HG02798 (cell line): ENCODE data around the gene SRR.
"Not testable (repeated sequence)": the region's sequence is repeated elsewhere in the genome, so short reads cannot be mapped to it uniquely, and the experiment has no call there.

Source experiments
- ATAC-seq: cut with Tn5 transposase; IDR thresholded peaks from one replicate; pipeline ENCODE4 v1.9.1; 2021; ENCODE audit warnings: mild to moderate bottlenecking; ENCODE audit not compliant: unreplicated experiment, poor library complexity

SRR gene, protein sequence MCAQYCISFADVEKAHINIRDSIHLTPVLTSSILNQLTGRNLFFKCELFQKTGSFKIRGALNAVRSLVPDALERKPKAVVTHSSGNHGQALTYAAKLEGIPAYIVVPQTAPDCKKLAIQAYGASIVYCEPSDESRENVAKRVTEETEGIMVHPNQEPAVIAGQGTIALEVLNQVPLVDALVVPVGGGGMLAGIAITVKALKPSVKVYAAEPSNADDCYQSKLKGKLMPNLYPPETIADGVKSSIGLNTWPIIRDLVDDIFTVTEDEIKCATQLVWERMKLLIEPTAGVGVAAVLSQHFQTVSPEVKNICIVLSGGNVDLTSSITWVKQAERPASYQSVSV

DNA sequence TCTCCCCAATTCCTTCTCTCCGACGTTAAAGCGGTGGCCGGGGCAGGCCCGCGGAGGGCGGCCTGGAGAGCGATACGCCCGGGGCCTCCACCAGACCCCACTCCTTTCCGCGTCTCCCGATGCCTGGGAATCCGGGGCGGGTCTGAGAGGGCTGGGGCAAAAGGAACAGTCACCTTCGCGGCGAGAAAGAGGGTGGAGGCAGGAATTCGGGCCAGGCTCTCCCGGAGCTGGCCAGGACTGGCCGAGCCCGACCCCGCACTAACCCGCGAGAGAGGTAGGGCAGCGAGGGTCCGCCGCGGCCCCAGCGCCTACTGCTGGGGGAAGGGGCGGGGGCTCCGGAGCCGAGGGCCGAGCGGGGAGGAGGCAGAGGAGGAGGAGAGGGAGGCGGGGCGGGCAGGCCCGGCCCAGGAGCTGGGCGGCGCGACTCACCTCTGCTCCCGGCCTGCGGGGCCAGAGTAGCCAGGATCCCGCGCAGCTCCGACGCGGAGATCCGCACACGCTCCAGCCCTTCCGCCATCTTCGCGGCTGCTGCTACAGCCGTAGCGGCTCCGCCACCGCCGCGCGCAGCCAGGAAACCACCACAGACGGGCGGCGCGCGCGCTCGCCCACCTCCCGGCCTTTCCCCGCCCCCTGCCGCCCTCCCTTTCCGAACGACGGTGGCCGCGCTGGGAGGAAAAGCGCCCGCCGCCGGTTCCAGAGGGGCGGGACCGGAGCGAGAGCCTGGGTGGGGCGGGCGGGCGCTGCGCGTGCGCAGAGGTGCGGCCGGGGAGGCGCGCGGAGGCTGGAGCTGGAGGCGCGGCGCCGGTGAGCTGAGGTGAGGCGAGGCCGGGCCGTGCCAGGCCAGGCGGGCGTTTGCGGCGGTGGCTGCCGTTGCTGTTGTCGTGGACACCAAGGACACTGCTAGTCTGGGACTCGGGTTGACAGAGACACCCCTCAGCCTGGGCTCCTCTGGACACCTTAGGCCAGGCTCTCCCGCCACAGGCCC, at the start of gene SRR, which contains the start of gene SMG6:
Gene SRR, plus strand, starts transcription at position 747 of the 985 bp plus-strand sequence. CDS start 11,611 bp downstream, outside the sequence.
Gene SMG6, minus strand, starts transcription at position 582 of the 985 bp plus-strand sequence. Its CDS starts 65 bp downstream, at position 517.
- peak; percentile 87 for ATAC-seq

DNA sequence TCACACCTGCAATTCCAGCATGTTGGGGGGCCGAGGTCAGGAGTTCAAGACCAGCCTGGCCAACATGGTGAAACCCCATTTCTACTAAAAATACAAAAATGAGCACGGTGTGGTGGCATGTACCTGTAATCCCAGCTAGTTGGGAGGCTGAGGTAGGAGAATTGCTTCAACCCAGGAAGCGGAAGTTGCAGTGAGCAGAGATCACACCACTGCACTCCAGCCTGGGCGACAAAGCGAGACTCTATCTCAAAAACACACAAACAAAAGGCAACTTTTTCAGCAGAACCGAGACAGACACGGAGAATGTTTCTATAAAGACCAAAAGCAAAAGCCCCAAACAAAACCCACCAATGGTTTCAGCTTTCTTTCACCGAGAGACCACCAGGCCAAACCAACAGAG, 44.9 kb upstream of the SRR start:
- not testable (repeated sequence) for ATAC-seq

DNA sequence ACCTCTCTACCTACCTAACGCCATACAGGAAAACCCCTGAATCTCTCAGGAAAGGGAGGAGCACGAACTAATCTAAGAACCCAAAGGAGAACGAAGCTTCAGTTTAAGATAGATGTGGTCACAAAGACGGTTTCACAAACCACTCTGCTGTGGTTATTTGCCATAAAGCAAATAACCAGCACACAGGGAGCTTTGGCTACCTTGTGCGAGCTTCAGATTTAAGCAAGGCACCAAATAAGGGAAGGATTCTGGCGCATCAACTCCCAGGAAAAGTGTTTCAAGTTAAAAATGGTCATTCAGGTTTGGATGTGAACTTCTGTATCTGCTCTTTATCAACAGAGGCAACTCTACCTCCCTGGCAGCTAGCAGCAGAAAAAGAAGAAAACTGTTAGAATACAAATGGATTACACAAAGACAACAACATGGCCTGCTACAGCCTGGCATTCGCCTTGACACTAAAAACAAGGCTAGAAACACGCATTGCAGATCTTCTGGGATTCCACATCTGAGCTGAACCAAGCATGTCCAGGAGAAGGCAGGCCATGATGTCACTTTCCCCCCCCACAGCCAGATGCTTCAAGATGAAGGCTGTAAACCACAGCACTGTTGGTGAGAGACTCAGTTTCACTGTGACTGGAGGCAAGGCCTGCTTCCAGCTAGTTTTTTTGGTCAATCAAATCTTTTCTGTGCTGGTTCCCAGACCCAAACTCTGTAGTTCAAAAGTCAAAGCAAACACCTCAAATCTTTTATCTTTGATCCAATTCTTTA, 43.8 kb upstream of the SRR start:
- peak; percentile 85 for ATAC-seq

DNA sequence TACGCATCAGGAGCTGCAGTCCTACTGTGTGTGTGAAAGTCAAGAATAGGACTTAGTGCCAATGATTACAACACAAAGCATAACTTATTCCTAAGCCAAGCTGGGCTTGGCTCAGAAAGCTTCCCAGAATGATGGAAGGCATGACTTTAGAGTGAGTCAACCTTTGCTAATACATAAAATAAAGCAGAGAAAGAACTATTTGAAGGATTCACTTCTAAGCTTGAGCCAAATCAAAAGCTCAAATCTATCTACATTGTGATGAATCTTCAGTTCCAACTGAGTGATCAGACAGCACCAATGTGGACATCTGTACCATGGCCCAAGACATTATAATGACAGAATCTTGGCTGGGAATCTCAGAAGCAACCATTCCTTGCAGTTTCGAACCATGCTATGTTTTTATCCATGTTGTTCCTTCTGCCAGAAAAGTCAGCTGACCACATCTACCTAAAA, 41.6 kb upstream of the SRR start:
- ATAC-seq: no peak

GRCh38 chr17:2263183-2264066, 40.3 kb upstream of the SRR start:
- no peak for ATAC-seq

DNA sequence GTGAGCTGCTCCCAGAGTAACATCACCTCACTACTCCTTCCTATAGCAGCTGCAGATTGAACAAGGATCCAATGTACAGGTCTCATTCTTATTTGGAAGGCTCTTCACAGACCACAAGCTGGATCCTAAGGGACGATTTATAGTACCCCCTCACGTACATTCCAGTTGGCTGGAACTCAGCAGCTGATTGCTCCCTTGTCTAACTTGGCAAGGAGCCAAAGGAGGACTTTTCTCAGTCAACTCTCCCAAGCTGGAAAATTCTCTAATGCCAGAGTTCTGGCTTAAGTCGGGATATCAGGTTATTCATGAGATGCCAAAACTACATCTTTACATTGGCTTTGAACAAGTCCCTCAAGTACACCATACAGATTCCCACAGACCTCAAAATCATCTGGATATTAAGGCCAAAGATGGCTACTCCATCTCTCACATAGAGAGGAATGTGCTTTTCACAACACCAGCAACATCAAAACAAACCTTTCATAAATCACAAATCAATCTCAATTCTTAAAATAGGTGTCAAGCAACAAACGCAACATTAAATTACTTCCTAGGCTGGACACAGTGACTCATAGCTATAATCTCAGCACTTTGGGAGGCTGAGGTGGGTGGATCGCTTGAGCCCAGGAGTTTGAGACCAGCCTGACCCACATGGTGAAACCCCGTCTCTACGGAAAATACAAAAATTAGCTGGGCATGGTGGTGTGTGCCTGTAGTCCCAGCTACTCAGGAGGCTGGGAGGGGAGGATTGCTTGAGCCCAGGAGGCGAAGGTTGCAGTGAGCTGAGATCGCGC, 39.5 kb upstream of the SRR start:
- no peak for ATAC-seq

DNA sequence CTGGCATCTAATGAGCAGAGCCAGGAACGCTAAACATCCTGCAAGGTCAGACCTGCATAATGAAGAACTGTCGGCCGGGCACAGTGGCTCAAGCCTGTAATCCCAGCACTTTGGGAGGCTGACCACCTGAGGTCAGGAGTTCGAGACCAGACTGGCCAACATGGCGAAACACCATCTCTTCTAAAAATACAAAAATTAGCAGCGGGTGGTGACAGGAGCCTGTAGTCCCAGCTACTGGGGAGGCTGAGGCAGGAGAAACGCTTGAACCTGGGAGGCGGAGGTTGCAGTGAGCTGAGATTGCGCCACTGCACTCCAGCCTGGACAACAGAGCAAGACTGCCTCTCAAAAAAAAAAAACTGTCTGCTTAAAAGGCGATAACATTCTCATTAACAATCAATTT, 38.6 kb upstream of the SRR start:
- not testable (repeated sequence) for ATAC-seq

DNA sequence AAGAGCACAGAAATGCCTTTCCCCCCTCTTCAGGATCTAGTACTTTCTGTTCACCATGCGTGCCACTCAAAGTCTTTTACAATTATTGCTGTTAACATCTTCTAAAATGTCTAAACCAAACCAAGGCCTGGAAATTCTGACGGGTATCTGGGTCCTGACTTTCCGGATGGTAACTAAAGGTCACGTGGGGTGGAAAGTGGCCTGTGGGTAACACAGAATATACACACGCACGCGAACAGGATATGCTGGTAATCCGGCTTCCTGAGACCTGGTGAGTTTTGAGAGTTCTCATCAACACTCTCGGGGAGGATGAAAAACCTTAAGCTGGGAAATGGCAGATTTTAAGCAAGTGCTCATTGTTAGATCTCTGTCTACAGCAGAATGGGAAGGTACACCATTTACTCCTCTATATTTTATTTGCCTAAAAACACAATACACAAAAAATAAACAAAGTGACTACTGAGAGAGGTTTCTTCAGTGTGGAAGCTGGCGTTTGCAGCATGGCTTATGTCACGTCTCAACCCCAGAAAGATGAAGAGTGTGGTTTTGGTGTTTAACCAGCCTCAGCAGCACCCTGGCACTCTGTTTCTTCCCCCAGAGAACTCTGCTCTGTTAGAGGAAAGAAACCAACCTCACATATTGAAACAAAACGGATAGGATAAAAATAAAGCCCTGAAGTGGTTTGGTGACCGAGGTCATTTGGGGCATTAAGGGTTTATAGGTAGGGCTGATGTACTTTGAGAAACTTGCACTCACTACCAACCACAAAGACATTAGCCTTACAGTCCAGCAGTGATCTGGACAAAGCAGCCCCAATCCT, 37.5 kb upstream of the SRR start:
- peak; percentile 80 for ATAC-seq

DNA sequence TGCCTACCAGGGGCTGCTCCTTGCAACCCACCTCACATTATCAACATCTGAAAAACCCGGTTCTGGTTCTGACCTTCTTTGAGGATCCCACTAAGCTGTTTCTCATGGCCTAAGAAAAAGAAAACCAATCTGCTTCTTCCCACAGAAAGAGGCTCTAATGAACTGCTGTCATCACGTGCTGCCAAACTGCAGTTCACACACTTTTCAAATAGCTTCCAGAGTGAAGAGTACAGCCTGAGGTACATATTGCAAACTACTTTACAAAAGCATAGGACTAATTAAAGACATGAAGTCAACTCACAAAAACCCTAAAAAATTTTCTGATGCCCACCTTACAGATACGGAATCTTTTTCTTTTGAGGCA, 36.9 kb upstream of the SRR start:
- ATAC-seq: peak; percentile 15

GRCh38 chr17:2267354-2267753, 36.4 kb upstream of the SRR start:
- no peak for ATAC-seq

DNA sequence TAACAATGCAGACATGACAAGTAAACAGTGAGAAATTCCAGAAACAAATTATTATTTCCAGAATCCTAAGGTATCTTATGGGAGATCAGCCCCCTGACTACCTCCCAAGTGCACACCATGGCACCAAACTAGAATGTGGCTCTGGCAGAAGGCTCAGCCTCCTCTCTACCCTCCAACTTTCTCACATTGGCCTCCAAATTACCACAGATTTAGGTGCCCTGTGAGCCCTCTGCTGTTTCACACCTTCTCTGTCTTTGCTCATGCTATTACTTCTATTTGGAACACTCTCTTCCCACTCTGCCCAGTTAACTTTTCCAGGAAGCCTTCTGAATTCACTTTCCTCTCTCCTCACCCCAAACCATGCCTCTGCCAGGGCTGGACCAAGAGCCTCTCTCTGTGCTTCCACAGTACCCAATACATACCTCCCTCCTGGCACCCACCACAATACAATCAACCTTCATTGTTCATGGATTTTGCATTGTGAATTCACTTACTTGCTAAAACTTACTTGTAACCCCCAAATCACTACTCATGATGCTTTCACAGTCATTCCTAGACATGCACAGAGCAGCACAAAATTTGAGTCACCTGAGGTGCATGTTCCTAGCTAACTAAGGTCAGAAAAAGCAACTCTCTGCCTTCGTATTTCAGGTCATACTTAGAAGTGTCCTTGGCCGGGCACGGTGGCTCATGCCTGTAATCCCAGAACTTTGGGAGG, 31.6 kb upstream of the SRR start:
- ATAC-seq: no peak

DNA sequence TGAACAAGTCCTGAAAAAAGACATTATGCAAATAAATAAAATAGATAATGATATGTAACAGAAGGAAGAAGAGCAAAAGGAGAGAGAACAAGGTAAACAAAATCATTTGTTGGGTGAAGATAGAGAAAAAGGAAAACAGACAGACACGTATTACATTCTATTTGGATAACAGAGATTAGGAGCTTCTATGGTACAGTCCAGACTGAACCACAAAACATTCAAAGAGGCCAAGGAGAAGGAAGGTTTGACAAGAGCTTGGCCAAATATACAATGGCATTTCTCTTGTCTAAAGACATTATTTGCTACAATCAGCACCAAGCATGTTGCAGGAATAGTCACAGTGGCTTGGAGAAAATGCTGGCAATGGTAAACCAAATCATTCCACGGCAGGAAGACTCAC, 29.3 kb upstream of the SRR start:
- no peak for ATAC-seq

DNA sequence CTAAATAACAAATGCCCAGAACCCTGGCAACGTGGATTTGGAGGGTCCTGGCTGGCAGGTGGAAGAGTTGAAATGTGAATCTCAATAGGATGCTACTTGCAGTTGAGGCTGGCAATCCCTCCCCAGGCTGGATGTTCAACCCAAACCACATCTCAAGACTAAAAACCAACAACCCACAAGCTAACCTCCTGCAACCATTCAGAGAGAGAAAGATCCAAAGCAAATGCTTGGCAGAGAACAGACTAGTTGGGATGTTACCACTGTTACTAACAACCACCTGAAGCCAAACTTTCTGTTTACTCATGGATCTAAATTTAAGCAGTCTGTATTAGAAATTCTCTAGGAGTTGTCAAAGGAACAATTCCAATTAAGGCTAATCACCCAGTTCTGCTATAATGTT, 28.0 kb upstream of the SRR start:
- ATAC-seq: no peak

DNA sequence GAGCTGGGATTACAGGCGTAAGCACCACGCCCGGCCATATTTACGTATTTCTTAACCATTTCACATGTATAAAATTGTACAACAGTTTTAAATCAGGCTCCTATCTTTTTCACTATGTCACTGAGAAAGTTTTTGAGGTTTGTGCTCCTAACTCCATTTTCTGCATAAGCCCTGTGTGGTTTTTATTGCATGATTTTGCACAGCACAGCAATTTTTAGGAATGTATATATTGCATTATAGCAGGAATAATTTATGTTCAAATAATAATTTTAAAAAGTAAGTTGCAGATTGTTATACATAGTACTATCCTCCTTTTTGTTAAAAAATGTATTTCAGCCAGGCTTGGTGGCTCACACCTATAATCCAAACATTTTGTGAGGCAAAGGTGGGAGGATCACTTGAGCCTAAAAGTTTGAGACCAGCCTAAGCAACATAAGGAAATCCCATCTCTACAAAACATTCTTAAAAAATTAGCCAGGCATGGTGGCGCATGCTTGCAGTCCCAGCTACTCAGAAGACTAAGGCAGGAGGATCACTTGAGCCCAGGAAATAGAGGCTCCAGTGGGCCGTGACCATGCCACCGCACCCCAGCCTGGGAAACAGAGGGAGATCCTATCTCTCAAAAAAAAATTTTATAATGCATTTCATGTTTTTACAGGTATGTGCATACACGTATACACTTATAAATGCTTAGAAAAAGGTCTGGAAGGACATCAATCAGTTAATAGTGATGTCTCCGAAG, 26.1 kb upstream of the SRR start:
- no peak for ATAC-seq

DNA sequence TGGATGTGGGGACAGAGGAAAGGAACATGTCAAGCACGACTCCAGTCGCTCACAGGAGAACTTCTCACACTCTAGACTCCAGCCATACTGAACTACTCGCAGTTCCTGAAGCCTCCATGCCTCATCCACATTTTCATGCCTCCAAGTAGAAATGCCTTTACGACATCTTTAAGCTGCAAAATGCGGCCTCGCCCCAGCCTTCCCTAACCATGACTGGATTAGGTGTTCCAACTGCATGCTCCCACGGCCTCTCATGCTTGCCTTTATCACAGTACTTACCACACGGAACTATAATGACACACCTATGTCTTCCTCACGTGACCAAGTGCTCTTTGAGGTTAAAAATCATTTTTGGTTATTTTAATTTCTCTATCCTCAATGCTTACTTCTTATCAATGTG, 24.0 kb upstream of the SRR start:
- no peak for ATAC-seq

DNA sequence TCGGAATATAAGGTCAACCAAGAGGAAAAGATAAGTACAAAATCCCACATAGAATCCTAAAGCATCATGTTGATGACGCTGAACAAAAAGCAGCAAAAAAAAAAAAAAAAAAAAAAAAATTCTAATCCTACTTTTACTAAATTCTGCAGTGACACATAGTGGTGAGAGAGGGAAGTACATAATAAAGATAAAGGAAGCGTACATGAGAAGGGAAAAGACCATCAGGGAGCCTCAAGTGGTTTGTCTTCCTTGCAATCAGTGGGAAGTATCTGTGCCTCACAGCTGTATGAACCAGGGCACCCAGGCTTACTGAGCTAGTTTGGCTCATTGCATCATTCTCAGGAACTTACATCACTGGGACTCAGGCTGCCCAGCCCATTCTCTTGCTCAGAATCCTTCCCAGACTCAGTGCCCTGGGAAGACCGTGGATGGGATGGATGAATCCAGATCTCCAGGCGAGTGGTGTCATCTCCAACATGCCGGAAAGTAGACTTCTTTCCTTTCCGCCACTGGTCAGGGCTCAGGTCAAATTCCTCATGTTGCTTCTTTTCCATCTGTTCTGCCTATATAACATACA, 21.4 kb upstream of the SRR start:
- ATAC-seq: no peak
